Parathyroid adenoma (tissue), 2 donors: Measurements from ENCODE around the gene IGF1R.

Experiments
- H2AFZ ChIP-seq: fragments of 300-600 bp; sonication (generic); one replicate; pipeline ENCODE4 v1.7.0; 2017; ENCODE audit warnings: antibody characterized with exemption, mild to moderate bottlenecking
- H3K27ac ChIP-seq: fragments of 300-600 bp; sonication (generic); one replicate; pipeline ENCODE4 v1.7.0; 2017
- H3K27me3 ChIP-seq: fragments of 300-600 bp; sonication (generic); one replicate; pipeline ENCODE4 v1.7.0; 2017; ENCODE audit warnings: low read length; ENCODE audit not compliant: control insufficient read depth, insufficient read depth
- H3K36me3 ChIP-seq: fragments of 300-600 bp; sonication (generic); one replicate; pipeline ENCODE4 v1.7.0; 2017; ENCODE audit warnings: low read length; ENCODE audit not compliant: control insufficient read depth, insufficient read depth
- H3K4me1 ChIP-seq: fragments of 300-600 bp; sonication (generic); one replicate; pipeline ENCODE4 v1.7.0; 2017; ENCODE audit warnings: control low read depth
- H3K4me2 ChIP-seq: fragments of 300-600 bp; sonication (generic); one replicate; pipeline ENCODE4 v1.7.0; 2017; ENCODE audit warnings: low read length
- H3K4me3 ChIP-seq: fragments of 300-600 bp; sonication (generic); one replicate; pipeline ENCODE4 v1.7.0; 2017; ENCODE audit warnings: low read depth, low read length
- H3K79me2 ChIP-seq: fragments of 300-600 bp; sonication (generic); one replicate; pipeline ENCODE4 v1.7.0; 2017; ENCODE audit warnings: control low read depth
- H3K9ac ChIP-seq: fragments of 300-600 bp; sonication (generic); one replicate; pipeline ENCODE4 v1.7.0; 2017; ENCODE audit warnings: mild to moderate bottlenecking
- H3K9me3 ChIP-seq: fragments of 300-600 bp; sonication (generic); one replicate; pipeline ENCODE4 v1.7.0; 2017; ENCODE audit warnings: low read length; ENCODE audit not compliant: control insufficient read depth
- TF ChIP-seq, protein P1 (sequence below): fragments of 300-600 bp; sonication (generic); IDR thresholded peaks from one replicate; pipeline ENCODE4 v1.7.0; 2017; ENCODE audit warnings: antibody characterized with exemption, mild to moderate bottlenecking
- donor health status: primary hyperparathyroidism.

The IGF1R gene

DNA sequence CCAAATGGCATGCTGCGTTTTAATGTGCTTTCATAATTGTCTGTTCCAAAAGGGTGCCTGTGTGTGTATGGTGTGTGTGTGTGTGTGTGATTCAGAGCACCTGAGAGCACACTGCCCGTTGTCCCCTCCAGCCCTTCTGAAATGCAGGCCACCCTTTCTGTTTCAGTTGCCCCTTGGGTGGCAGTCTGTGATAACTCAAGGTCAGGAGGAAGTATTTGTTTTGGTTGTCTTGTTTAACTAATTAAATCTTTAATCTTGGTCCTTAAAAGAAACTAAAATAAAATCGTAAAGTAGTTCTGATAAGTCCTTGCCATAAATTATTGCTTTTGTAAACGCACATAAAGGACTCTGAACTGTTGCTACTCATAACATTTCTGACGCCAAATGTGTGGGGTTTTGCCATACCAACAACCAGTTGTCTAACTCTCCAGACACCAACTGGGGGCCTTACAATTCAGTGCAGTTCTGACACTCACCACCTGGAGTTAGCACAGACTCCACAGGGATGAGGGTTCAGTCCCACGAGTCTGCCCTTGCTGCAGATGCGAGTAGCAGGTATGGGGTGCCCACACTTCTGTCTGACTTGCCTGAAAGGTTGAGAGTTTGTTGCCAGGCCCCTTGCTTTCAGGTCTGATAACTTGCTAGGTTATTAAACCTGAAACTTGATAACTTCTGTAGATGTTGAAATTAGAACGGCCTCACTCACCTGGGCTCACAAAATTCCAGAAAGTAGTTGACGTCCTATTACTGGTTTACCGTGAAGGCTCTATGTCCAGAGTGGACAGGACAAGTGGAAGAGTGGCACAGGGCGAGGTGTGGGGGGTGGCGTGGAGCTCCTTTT, 157.3 kb downstream of the IGF1R start:
- H3K4me3 ChIP-seq, result no peak overlapping the region
- H3K9me3 ChIP-seq, result no peaks in the 10 kb centered on the region
- no peak overlapping the region for H3K4me2 ChIP-seq
- no peaks in the 10 kb centered on the region for H3K79me2 ChIP-seq
- TF ChIP-seq, protein P1, sequence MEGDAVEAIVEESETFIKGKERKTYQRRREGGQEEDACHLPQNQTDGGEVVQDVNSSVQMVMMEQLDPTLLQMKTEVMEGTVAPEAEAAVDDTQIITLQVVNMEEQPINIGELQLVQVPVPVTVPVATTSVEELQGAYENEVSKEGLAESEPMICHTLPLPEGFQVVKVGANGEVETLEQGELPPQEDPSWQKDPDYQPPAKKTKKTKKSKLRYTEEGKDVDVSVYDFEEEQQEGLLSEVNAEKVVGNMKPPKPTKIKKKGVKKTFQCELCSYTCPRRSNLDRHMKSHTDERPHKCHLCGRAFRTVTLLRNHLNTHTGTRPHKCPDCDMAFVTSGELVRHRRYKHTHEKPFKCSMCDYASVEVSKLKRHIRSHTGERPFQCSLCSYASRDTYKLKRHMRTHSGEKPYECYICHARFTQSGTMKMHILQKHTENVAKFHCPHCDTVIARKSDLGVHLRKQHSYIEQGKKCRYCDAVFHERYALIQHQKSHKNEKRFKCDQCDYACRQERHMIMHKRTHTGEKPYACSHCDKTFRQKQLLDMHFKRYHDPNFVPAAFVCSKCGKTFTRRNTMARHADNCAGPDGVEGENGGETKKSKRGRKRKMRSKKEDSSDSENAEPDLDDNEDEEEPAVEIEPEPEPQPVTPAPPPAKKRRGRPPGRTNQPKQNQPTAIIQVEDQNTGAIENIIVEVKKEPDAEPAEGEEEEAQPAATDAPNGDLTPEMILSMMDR, result no peak
- H3K9ac ChIP-seq, result no peak overlapping the region
- no peaks in the 10 kb centered on the region for H3K27me3 ChIP-seq
- H3K27ac ChIP-seq, result no peak overlapping the region
- H2AFZ ChIP-seq, result no peak overlapping the region
- peaks cover 7% of the 10 kb centered on the region for H3K4me1 ChIP-seq
- H3K36me3 ChIP-seq, result no peaks in the 10 kb centered on the region

DNA sequence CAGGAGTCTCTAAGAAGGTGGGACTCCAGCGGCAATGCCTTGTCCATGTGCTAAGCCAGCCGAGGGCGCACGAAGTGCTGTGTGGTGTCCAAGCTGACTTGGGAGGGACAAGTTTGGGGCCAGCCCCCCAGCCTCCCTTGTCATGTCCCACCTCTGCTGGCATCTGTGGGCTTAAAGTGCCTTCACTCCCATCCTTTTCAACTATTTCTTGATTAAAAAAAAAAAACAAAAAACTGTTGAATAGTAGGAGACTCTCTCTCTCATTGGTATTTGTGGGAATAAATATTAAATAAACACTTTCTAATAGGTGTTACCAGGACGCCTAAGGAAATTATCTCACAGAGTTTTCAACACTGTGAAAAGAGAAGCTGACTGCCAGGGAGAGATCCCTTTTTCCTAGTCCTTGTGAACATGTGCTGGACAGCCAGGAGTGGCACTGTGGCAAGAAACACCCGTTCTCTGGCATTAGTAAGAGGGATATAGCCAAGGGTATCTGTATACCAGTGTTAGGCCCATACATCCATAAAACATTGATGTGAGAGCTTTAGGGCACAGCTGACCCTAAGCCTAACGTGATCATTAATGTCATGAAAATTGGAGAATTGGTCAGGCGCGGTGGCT, 158.0 kb downstream of the IGF1R start:
- peaks cover 2% of the 10 kb centered on the region for H3K4me1 ChIP-seq
- H3K4me2 ChIP-seq, result no peak overlapping the region
- no peaks in the 10 kb centered on the region for H3K36me3 ChIP-seq
- no peaks in the 10 kb centered on the region for H3K27me3 ChIP-seq
- H3K9me3 ChIP-seq, result no peaks in the 10 kb centered on the region
- no peak overlapping the region for H3K4me3 ChIP-seq
- no peak overlapping the region for H3K9ac ChIP-seq
- TF ChIP-seq, protein P1, result no peak
- H3K27ac ChIP-seq, result no peak overlapping the region
- H3K79me2 ChIP-seq, result peaks cover 3% of the 10 kb centered on the region
- H2AFZ ChIP-seq, result no peak overlapping the region

DNA sequence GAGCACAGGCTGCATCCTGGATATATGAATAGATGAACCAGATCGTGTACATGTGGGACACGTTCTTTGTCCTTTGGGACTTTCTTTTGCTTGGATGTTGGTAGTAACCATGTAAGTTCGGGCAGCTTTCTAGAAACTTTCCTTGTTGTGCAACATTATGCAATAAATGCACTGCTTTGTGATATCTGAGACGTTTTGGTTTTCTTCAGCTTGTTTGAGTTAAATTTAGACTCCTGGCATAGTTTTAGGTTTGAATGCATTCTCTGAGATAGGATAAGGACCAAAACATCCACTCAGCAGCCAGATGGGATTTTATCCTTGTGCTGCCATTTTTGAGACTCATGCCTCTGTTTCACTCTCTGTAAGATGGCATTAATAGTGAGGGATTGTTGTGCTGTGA, 158.9 kb downstream of the IGF1R start:
- Histone ChIP-seq H3K9me3 (no peaks in the 10 kb centered on the region), H3K27ac (no peak overlapping the region), H3K36me3 (no peaks in the 10 kb centered on the region), H3K27me3 (no peaks in the 10 kb centered on the region), H3K79me2 (peaks cover 3% of the 10 kb centered on the region), H3K4me2 (no peak overlapping the region), H3K4me1 (peaks cover 2% of the 10 kb centered on the region), H3K4me3 (no peak overlapping the region), H3K9ac (no peak overlapping the region), H2AFZ (no peak overlapping the region)
- TF ChIP-seq, protein P1, result no peak

DNA sequence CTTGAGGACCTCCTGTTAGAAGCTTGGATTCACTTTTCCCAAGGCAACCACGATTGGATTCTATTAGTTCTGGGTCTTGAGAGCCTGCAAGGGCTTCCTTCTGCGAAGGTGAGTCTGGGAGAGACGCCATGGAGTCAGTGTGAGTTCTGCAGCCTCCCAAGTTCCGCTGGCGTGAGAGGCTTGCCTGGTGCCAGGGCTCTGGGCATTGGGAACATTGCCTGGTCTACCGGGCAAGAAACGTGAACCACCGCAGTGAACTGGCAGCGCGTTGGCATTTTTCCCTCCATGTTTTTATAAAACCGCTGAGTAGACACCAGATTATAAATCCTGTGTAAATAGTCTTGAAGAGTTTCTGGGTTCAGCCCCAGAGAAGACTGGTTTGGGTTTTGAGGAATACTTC, 160.9 kb downstream of the IGF1R start:
- Histone ChIP-seq H3K4me1 (peaks cover 2% of the 10 kb centered on the region), H3K4me3 (no peak overlapping the region), H3K9ac (no peak overlapping the region), H3K79me2 (peaks cover 5% of the 10 kb centered on the region), H2AFZ (no peak overlapping the region), H3K9me3 (no peaks in the 10 kb centered on the region), H3K27me3 (no peaks in the 10 kb centered on the region), H3K4me2 (no peak overlapping the region), H3K27ac (no peak overlapping the region), H3K36me3 (no peaks in the 10 kb centered on the region)
- TF ChIP-seq, protein P1, result no peak
